RKO (cell line): ENCODE data around the gene MRPS23.

Experiments
- DNase-seq: peaks from one replicate; pipeline ENCODE4 v3.0.0-alpha.2; 2016; ENCODE audit warnings: low spot score

The MRPS23 gene

GRCh38 chr17:57879437-57880085 is 29.7 kb upstream of the MRPS23 start:
- no peak for DNase-seq

GRCh38 chr17:57877803-57878377 is 28.0 kb upstream of the MRPS23 start:
- DNase-seq: no peak

GRCh38 chr17:57876866-57877237 is 27.0 kb upstream of the MRPS23 start:
- no peak for DNase-seq

GRCh38 chr17:57876023-57876865 is 26.4 kb upstream of the MRPS23 start:
- DNase-seq: no peak

- peak; percentile 90 for DNase-seq
These were observed 25.6 kb upstream of the MRPS23 start for GRCh38 chr17:57875290-57876022.

- no peak for DNase-seq
These were observed 24.8 kb upstream of the MRPS23 start for GRCh38 chr17:57874434-57875289.

- DNase-seq: no peak
These were observed 24.2 kb upstream of the MRPS23 start for GRCh38 chr17:57874058-57874419.

GRCh38 chr17:57873261-57874057 is 23.6 kb upstream of the MRPS23 start:
- no peak for DNase-seq

- no peak for DNase-seq
These were observed 22.7 kb upstream of the MRPS23 start for GRCh38 chr17:57872536-57872935.

- no peak for DNase-seq
These were observed 22.0 kb upstream of the MRPS23 start for GRCh38 chr17:57871863-57872262.

GRCh38 chr17:57871155-57871554 is 21.3 kb upstream of the MRPS23 start:
- DNase-seq: no peak

GRCh38 chr17:57870283-57870635 is 20.4 kb upstream of the MRPS23 start:
- DNase-seq: no peak

- DNase-seq: no peak
These were observed 19.9 kb upstream of the MRPS23 start for GRCh38 chr17:57869617-57870282.

- DNase-seq: no peak
These were observed 19.2 kb upstream of the MRPS23 start for GRCh38 chr17:57868910-57869616.

- no peak for DNase-seq
These were observed 18.4 kb upstream of the MRPS23 start for GRCh38 chr17:57868007-57868909.

- no peak for DNase-seq
These were observed 17.3 kb upstream of the MRPS23 start for GRCh38 chr17:57867126-57867525.

GRCh38 chr17:57866723-57867122 is 16.9 kb upstream of the MRPS23 start:
- DNase-seq: no peak

- DNase-seq: no peak
These were observed 16.5 kb upstream of the MRPS23 start for GRCh38 chr17:57866319-57866718.

- no peak for DNase-seq
These were observed 14.4 kb upstream of the MRPS23 start for GRCh38 chr17:57864273-57864672.
